ENCODE measurements around the gene ARHGEF9. TPM values are rescaled to one million over a fixed set of nuclear protein-coding genes. Genes with fewer than 3 reads are reported as not detected.
A peak's percentile ranks its signal among the peaks of the same experiment; 100 is the strongest.
"Not testable (repeated sequence)": the region's sequence is repeated elsewhere in the genome, so short reads cannot be mapped to it uniquely, and the experiment has no call there.

Gene ARHGEF9
- total RNA-seq: 26.4 TPM
- 20.0 TPM for polyA plus RNA-seq (ENCODE audit: insufficient read depth, low read depth, low replicate concordance)
- long read RNA-seq, donor 1, partial matches to known transcripts: 0 of 2 reads
- long read RNA-seq, donor 1, other reads (novel, unspliced or antisense): 0 of 2 reads
- long read RNA-seq, donor 2, partial matches to known transcripts: 7 of 9 reads
- long read RNA-seq, donor 2, other reads (novel, unspliced or antisense): 0 of 9 reads
- long read RNA-seq, donor 3, partial matches to known transcripts: 43 of 49 reads
- long read RNA-seq, donor 3, other reads (novel, unspliced or antisense): 5 of 49 reads
- long read RNA-seq, donor 4, partial matches to known transcripts: 5 of 6 reads
- long read RNA-seq, donor 4, other reads (novel, unspliced or antisense): 0 of 6 reads
- long read RNA-seq, donor 5: 0 reads
- long read RNA-seq, donor 6: 0 reads
- long read RNA-seq, donor 7, full-length matches to known transcripts: 5 of 13 reads
- long read RNA-seq, donor 7, partial matches to known transcripts: 3 of 13 reads
- long read RNA-seq, donor 7, other reads (novel, unspliced or antisense): 5 of 13 reads
- long read RNA-seq, donor 8, full-length matches to known transcripts: 1 of 1 reads
- long read RNA-seq, donor 8, partial matches to known transcripts: 0 of 1 reads
- long read RNA-seq, donor 8, other reads (novel, unspliced or antisense): 0 of 1 reads
- long read RNA-seq, donor 9: 0 reads
- long read RNA-seq, donor 10, partial matches to known transcripts: 0 of 1 reads
- long read RNA-seq, donor 10, other reads (novel, unspliced or antisense): 0 of 1 reads

GRCh38 chrX:63784902-63785707 lies at the start of gene ARHGEF9:
Gene ARHGEF9 (minus strand): TSS chrX:63785214. CDS start chrX:63785145, 69 bp downstream.
- Histone ChIP-seq H3K9me3 (ENCODE audit: control insufficient read depth in 2 of 3, insufficient read depth in 1 of 3, low read length in 3 of 3) (peaks cover 0 to 2% (median 0%) of the 10 kb centered on the region in 3 donors), H3K27ac (ENCODE audit: low read depth in 2 of 2, low read length in 2 of 2) (peak within 1 kb of the TSS; percentile 28 to 63), H3K4me1 (ENCODE audit: control insufficient read depth in 2 of 3, insufficient read depth in 2 of 3, low read depth in 1 of 3, low read length in 3 of 3) (peaks cover 0 to 3% (median 0%) of the 10 kb centered on the region in 3 donors), H3K9ac (ENCODE audit: low read length in 3 of 3) (peak within 1 kb of the TSS in 2 of 3 donors; percentile 61 to 62), H3K4me3 (ENCODE audit: low read length in 3 of 3) (peak within 1 kb of the TSS; percentile 62 to 74 (median 71)), H3K27me3 (ENCODE audit: control insufficient read depth, insufficient read depth, low read length) (no peaks in the 10 kb centered on the region), H3K36me3 (ENCODE audit: control insufficient read depth in 2 of 3, insufficient read depth in 3 of 3, low read length in 3 of 3) (no peaks in the 10 kb centered on the region)
- no peak for TF ChIP-seq CTCF (IDR thresholded peaks at IDR 0.05; ENCODE audit: borderline replicate concordance, extremely low read depth, insufficient read depth)
- FAIRE-seq (no peak), DNase-seq (peak; percentile 74 to 84 (median 77))
- intact Hi-C loops (cut with DNase I): no loop called here

GRCh38 chrX:63825446-63825845 lies 40.4 kb upstream of the ARHGEF9 start:
- H3K4me1 ChIP-seq (ENCODE audit: control insufficient read depth in 2 of 3, insufficient read depth in 2 of 3, low read depth in 1 of 3, low read length in 3 of 3); H3K4me3 ChIP-seq (ENCODE audit: low read length in 3 of 3); FAIRE-seq; H3K27ac ChIP-seq (ENCODE audit: low read depth in 2 of 2, low read length in 2 of 2); intact Hi-C loops (cut with DNase I); H3K9ac ChIP-seq (ENCODE audit: low read length in 3 of 3); H3K9me3 ChIP-seq (ENCODE audit: control insufficient read depth in 2 of 3, insufficient read depth in 1 of 3, low read length in 3 of 3); H3K27me3 ChIP-seq (ENCODE audit: control insufficient read depth, insufficient read depth, low read length); H3K36me3 ChIP-seq (ENCODE audit: control insufficient read depth in 2 of 3, insufficient read depth in 3 of 3, low read length in 3 of 3): not testable (repeated sequence)
- DNase-seq: peak in 1 of 5 donors; percentile 42

DNA sequence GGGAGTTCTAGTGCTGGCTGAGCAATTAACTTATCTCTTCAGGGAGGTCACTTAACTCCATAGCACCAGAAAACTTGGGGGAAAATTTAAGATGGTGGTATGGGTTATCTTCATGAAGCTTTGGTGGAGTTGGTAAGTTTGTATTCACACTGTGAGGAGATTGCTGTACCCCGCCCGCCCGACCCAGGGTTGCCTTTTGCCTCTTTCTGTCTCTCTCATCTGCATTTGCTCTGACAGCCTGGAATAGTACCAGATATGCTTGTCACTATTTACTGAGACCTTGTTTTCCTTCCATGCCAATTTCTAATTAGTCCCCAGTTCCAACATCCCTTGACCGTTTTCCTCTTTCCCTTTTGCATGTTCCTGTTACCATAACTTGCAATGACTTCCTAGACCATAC lies 33.1 kb upstream of the ARHGEF9 start:
- Histone ChIP-seq H3K27ac (ENCODE audit: low read depth in 2 of 2, low read length in 2 of 2) (no peak overlapping the region), H3K9me3 (ENCODE audit: control insufficient read depth in 2 of 3, insufficient read depth in 1 of 3, low read length in 3 of 3) (no peaks in the 10 kb centered on the region), H3K4me1 (ENCODE audit: control insufficient read depth in 2 of 3, insufficient read depth in 2 of 3, low read depth in 1 of 3, low read length in 3 of 3) (no peaks in the 10 kb centered on the region), H3K9ac (ENCODE audit: low read length in 3 of 3) (no peak overlapping the region), H3K36me3 (ENCODE audit: control insufficient read depth in 2 of 3, insufficient read depth in 3 of 3, low read length in 3 of 3) (no peaks in the 10 kb centered on the region), H3K27me3 (ENCODE audit: control insufficient read depth, insufficient read depth, low read length) (no peaks in the 10 kb centered on the region), H3K4me3 (ENCODE audit: low read length in 3 of 3) (no peak overlapping the region)
- TF ChIP-seq CTCF (IDR thresholded peaks at IDR 0.05; ENCODE audit: borderline replicate concordance, extremely low read depth, insufficient read depth): no peak
- no peak for DNase-seq
- FAIRE-seq: no peak
- intact Hi-C loops (cut with DNase I): no loop called here

Measured in kidney (tissue), 22 donors.